KMS-11 (cell line): ENCODE data around the gene SEMA3C.
A peak's percentile ranks its signal among the peaks of the same experiment; 100 is the strongest.

Experiments
- H2AFZ ChIP-seq: fragments of 200-600 bp; sonication (generic); 2 replicates; pipeline ENCODE4 v1.6.1; 2016; ENCODE audit warnings: antibody characterized with exemption, mixed run types, low read depth
- H3K27ac ChIP-seq: fragments of 200-600 bp; sonication (generic); 2 replicates; pipeline ENCODE4 v1.6.1; 2016; ENCODE audit warnings: mild to moderate bottlenecking, mixed run types
- H3K27me3 ChIP-seq: fragments of 200-600 bp; sonication (generic); 2 replicates; pipeline ENCODE4 v1.6.1; 2017; ENCODE audit warnings: mild to moderate bottlenecking, low read depth, mixed run types, moderate library complexity; ENCODE audit not compliant: insufficient read depth
- H3K36me3 ChIP-seq: fragments of 200-600 bp; sonication (generic); 2 replicates; pipeline ENCODE4 v1.6.1; 2017; ENCODE audit warnings: mild to moderate bottlenecking, mixed run types; ENCODE audit not compliant: insufficient read depth
- H3K4me1 ChIP-seq: fragments of 200-600 bp; sonication (generic); 2 replicates; pipeline ENCODE4 v1.6.1; 2016; ENCODE audit warnings: mild to moderate bottlenecking, low read depth, mixed run types; ENCODE audit not compliant: poor library complexity, severe bottlenecking
- H3K4me2 ChIP-seq: fragments of 200-600 bp; sonication (generic); 2 replicates; pipeline ENCODE4 v1.7.0; 2016; ENCODE audit warnings: mild to moderate bottlenecking, mixed run types
- H3K4me3 ChIP-seq: fragments of 200-600 bp; sonication (generic); IDR thresholded peaks from 2 replicates; pipeline ENCODE4 v1.6.1; 2017; ENCODE audit warnings: low read depth, low read length, mixed read lengths; ENCODE audit not compliant: insufficient read depth
- H3K79me2 ChIP-seq: fragments of 200-600 bp; sonication (generic); 2 replicates; pipeline ENCODE4 v1.6.1; 2016; ENCODE audit warnings: low read depth, mixed run types; ENCODE audit not compliant: insufficient read depth
- H3K9ac ChIP-seq: fragments of 200-600 bp; sonication (generic); 2 replicates; pipeline ENCODE4 v1.6.1; 2016; ENCODE audit warnings: mild to moderate bottlenecking, mixed run types
- H4K20me1 ChIP-seq: fragments of 200-600 bp; sonication (generic); 2 replicates; pipeline ENCODE4 v1.6.1; 2016; ENCODE audit warnings: mild to moderate bottlenecking, mixed run types; ENCODE audit not compliant: insufficient read depth
- CTCF ChIP-seq: fragments of 200-600 bp; sonication (generic); conservative IDR thresholded peaks from 2 replicates; pipeline ENCODE4 v1.6.1; 2017; ENCODE audit warnings: low read depth, mild to moderate bottlenecking, antibody characterized with exemption, low read length, moderate library complexity, mixed read lengths

Gene SEMA3C

GRCh38 chr7:80918909-80919721 lies at the start of gene SEMA3C:
TSS of gene SEMA3C (minus strand) at chr7:80919051. CDS start at chr7:80916781, 2,270 bp downstream.
- Histone ChIP-seq H3K79me2 (no peaks in the 10 kb centered on the region), H2AFZ (peak within 1 kb of the TSS; percentile 77), H3K9ac (peak within 1 kb of the TSS; percentile 43; the same call in 1 of the 2 replicates), H3K4me3 (no peak within 1 kb of the TSS), H3K27me3 (no peaks in the 10 kb centered on the region), H3K36me3 (no peaks in the 10 kb centered on the region), H3K4me2 (peak within 1 kb of the TSS; percentile 80), H3K27ac (peak within 1 kb of the TSS; percentile 60), H3K4me1 (peaks cover 21% of the 10 kb centered on the region), H4K20me1 (no peaks in the 10 kb centered on the region)
- no peak for TF ChIP-seq CTCF

- Histone ChIP-seq H2AFZ (no peak overlapping the region), H3K36me3 (no peaks in the 10 kb centered on the region), H4K20me1 (no peaks in the 10 kb centered on the region), H3K9ac (no peak overlapping the region), H3K4me1 (no peaks in the 10 kb centered on the region), H3K4me2 (no peak overlapping the region), H3K27ac (no peak overlapping the region), H3K4me3 (no peak overlapping the region), H3K79me2 (no peaks in the 10 kb centered on the region), H3K27me3 (no peaks in the 10 kb centered on the region)
- TF ChIP-seq CTCF, result no peak
Observed at GRCh38 chr7:80968606-80969005, 49.8 kb upstream of the SEMA3C start.

- no peak for TF ChIP-seq CTCF
- H3K36me3 ChIP-seq, result no peaks in the 10 kb centered on the region
- no peaks in the 10 kb centered on the region for H3K79me2 ChIP-seq
- H3K27me3 ChIP-seq, result no peaks in the 10 kb centered on the region
- H3K4me3 ChIP-seq, result no peak overlapping the region
- H3K27ac ChIP-seq, result no peak overlapping the region
- no peaks in the 10 kb centered on the region for H3K4me1 ChIP-seq
- no peak overlapping the region for H3K9ac ChIP-seq
- H3K4me2 ChIP-seq, result no peak overlapping the region
- no peak overlapping the region; the same call in 1 of the 2 replicates for H2AFZ ChIP-seq
- H4K20me1 ChIP-seq, result no peaks in the 10 kb centered on the region
Observed at GRCh38 chr7:80967917-80968297, 49.1 kb upstream of the SEMA3C start.

GRCh38 chr7:80967071-80967916 lies 48.4 kb upstream of the SEMA3C start:
- no peak for TF ChIP-seq CTCF
- Histone ChIP-seq H3K4me1 (no peaks in the 10 kb centered on the region), H3K4me2 (no peak overlapping the region), H3K36me3 (no peaks in the 10 kb centered on the region), H4K20me1 (no peaks in the 10 kb centered on the region), H3K9ac (no peak overlapping the region), H3K79me2 (no peaks in the 10 kb centered on the region), H3K27me3 (no peaks in the 10 kb centered on the region), H2AFZ (no peak overlapping the region; the same call in 1 of the 2 replicates), H3K4me3 (no peak overlapping the region), H3K27ac (no peak overlapping the region)
